HG02623 (cell line): ENCODE data around the gene SYNE2.

Experiments
- ATAC-seq: cut with Tn5 transposase; IDR thresholded peaks from one replicate; pipeline ENCODE4 v1.9.1; 2021; ENCODE audit warnings: moderate library complexity; ENCODE audit not compliant: unreplicated experiment

The SYNE2 gene

GRCh38 chr14:64064447-64064846, 211.6 kb downstream of the SYNE2 start:
- ATAC-seq, result no peak

GRCh38 chr14:64069634-64070359, 217.0 kb downstream of the SYNE2 start:
- no peak for ATAC-seq

GRCh38 chr14:64074961-64075612, 222.3 kb downstream of the SYNE2 start:
- no peak for ATAC-seq

- no peak for ATAC-seq
These were observed 222.8 kb downstream of the SYNE2 start for GRCh38 chr14:64075613-64076005.

GRCh38 chr14:64080452-64080851, 227.6 kb downstream of the SYNE2 start:
- ATAC-seq, result no peak

GRCh38 chr14:64081174-64081746, 228.5 kb downstream of the SYNE2 start:
- ATAC-seq, result no peak

- ATAC-seq, result no peak
These were observed 230.0 kb downstream of the SYNE2 start for GRCh38 chr14:64082837-64083236.

- no peak for ATAC-seq
These were observed 235.8 kb downstream of the SYNE2 start for GRCh38 chr14:64088647-64088964.

- ATAC-seq, result no peak
These were observed 237.1 kb downstream of the SYNE2 start for GRCh38 chr14:64089920-64090319.

- no peak for ATAC-seq
These were observed 238.4 kb downstream of the SYNE2 start for GRCh38 chr14:64091217-64091616.

GRCh38 chr14:64092338-64092737, 239.5 kb downstream of the SYNE2 start:
- no peak for ATAC-seq

- ATAC-seq, result no peak
These were observed 240.1 kb downstream of the SYNE2 start for GRCh38 chr14:64092940-64093339.

GRCh38 chr14:64095620-64096019, 242.8 kb downstream of the SYNE2 start:
- ATAC-seq, result no peak

GRCh38 chr14:64098120-64098519, 245.3 kb downstream of the SYNE2 start:
- no peak for ATAC-seq

- no peak for ATAC-seq
These were observed 254.6 kb downstream of the SYNE2 start for GRCh38 chr14:64107438-64107837.

GRCh38 chr14:64109819-64110554, 257.2 kb downstream of the SYNE2 start:
- no peak for ATAC-seq

GRCh38 chr14:64110802-64111201, 258.0 kb downstream of the SYNE2 start:
- ATAC-seq, result no peak

- no peak for ATAC-seq
These were observed 260.3 kb downstream of the SYNE2 start for GRCh38 chr14:64112867-64113678.

- ATAC-seq, result no peak
These were observed 261.4 kb downstream of the SYNE2 start for GRCh38 chr14:64114166-64114565.

- ATAC-seq, result no peak
These were observed 262.0 kb downstream of the SYNE2 start for GRCh38 chr14:64114796-64115195.

- no peak for ATAC-seq
These were observed 262.6 kb downstream of the SYNE2 start for GRCh38 chr14:64115401-64115800.
